T47D (cell line): ENCODE data around the gene SEPSECS.

ENCODE experiments used
- DNase-seq, 2 experiments: peaks; one replicate each; pipeline versions ENCODE4 v3.0.0 to v3.0.0-alpha.2; 2011 to 2012; ENCODE audit warnings: low read depth in 1 of 2, low spot score in 1 of 2
- JUND ChIP-seq: IDR thresholded peaks from 2 replicates; pipeline ENCODE4 v1.6.1; 2012; ENCODE audit warnings: low read depth
- in situ Hi-C: cut with HindIII; loops from 2 replicates; pipeline ENCODE4 v1.10.0; 2016; ENCODE audit warnings: low sequenced_read_pairs, low pct_unique_long_range_greater_than_20kb

The SEPSECS gene

GRCh38 chr4:25081866-25082471 lies 78.3 kb downstream of the SEPSECS start:
- in situ Hi-C loops, result no loop called here
- no peak for DNase-seq
- no peak for TF ChIP-seq JUND

GRCh38 chr4:25080571-25080970 lies 79.7 kb downstream of the SEPSECS start:
- no peak for TF ChIP-seq JUND
- DNase-seq, result no peak
- in situ Hi-C loops, result no loop called here

DNA sequence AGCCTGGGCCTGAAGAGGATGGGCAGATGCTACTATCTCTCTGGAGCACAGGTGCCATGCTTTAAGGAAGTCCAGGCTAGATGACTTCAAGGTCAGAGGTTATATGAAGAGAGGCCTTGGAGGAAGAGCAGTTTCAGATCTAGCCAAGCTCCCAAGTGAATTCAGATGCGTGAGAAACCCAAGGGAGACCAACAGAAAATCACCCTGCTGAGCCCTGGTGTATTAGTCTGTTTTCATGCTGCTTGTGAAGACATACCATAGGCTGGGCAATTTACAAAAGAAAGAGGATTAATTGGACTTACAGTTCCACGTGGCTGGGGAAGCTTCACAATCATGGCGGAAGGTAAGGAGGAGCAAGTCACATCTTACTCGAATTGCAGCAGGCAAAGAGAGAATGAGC lies 81.7 kb downstream of the SEPSECS start:
- in situ Hi-C loops, result no loop called here
- no peak for DNase-seq
- TF ChIP-seq JUND, result no peak

DNA sequence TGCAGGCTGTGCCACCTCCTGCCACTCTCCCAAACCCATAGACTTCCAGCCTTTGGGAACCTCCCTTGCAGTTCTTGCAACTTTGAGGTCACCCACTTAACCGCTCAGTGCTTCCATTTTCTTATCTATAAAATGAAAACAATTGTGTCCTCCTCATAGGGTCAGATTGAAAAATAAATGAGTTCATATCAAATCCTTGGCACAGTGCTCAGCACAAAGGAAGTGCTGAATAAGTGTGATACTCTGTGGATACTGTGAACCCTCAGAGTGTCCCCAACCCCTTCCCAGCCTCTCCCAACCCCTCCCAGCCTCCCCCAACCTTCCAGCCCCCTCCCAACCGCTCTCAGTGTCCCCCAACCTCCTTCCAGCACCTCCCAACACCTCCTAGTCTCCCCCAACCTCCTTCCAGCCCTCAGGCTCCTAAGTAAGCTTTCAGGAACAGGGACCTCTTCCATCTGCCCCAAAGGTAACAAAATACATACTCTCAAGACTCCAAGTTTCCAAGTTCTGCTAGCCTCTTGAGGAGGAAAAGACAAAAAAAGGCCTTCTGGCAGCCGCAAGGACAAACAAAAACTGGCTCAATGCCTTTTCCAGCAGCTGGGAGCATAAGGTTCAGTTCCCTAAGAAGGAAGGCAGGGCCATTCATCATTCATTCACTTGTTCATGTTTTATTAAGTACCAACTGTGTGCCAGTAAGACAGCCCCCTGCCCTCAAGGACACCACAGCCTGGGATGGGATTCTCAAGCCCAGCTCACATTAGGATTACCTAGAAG lies 83.4 kb downstream of the SEPSECS start:
- in situ Hi-C loops, result no loop called here
- no peak for TF ChIP-seq JUND
- DNase-seq, result no peak

GRCh38 chr4:25075851-25076250 lies 84.4 kb downstream of the SEPSECS start:
- no peak for TF ChIP-seq JUND
- no peak for DNase-seq
- in situ Hi-C loops, result no loop called here

DNA sequence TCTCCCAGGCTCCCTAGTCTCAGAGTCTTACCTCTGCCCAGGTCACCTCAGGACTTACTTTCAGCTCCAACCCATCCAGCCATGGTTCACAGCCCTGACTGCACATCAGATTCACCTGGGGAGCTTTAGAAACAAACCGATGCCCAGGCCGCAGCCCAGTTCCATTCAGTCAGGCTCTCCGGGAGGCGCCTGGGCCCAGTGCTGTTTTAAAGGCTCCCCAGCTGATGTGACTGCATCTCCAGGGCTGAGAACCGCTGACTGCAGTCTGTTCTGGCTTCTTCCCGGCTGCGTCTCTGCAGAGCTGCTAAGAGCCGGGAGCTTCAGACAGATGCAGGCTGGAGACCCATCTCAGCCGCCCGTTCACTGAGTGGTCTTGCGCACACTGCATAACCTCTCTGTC lies 85.1 kb downstream of the SEPSECS start:
- in situ Hi-C loops, result no loop called here
- TF ChIP-seq JUND, result no peak
- no peak for DNase-seq

DNA sequence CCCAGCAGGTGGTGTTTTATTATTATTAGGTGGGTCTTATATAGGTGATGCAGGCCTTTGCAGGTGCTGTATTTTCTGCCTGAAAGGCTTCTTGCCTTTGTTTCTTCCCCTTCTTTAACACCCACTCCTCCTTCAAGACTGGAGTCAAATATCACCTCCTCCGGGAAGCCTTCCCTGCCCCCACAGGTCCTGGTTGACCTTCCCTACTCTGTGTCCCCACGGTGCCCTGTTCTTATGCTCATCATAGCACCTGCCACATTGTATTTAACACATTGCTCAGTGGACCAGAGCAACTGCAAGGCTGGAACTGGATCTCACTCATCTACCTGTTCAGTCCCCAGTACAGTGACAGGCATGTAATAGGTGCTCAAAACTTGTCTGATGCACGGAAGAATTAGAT lies 89.7 kb downstream of the SEPSECS start:
- DNase-seq, result no peak
- no peak for TF ChIP-seq JUND
- in situ Hi-C loops, result no loop called here
